HG02981 (cell line): Measurements from ENCODE around the gene PLCD1.
"Not testable (repeated sequence)": the region's sequence is repeated elsewhere in the genome, so short reads cannot be mapped to it uniquely, and the experiment has no call there.

Experiments used
- ATAC-seq: cut with Tn5 transposase; IDR thresholded peaks from one replicate; pipeline ENCODE4 v1.9.1; 2021; ENCODE audit warnings: mild to moderate bottlenecking, moderate library complexity; ENCODE audit not compliant: unreplicated experiment

The PLCD1 gene

GRCh38 chr3:38038447-38038911 is 9.0 kb upstream of the PLCD1 start:
- ATAC-seq: no peak

- no peak for ATAC-seq
Measured at GRCh38 chr3:38036906-38037305, 7.5 kb upstream of the PLCD1 start.

DNA sequence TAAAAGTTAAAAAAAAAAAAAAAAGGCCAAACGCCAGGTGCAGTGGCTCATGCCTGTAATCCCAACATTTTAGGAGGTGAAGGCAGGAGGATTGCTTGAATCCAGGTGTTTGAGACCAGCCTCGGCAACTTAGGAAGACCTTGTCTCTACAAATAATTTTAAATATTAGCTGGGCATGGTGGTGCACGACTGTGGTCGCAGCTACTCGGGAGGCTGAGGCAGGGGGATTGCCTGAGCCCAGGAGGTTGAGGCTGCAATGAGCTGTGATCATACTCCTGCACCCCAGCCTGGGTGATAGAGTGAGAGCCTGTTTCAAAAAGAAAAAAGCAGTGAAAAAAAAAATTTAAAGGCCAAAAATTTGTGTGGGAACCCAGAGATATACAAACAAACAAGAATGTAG is 6.8 kb upstream of the PLCD1 start:
- no peak for ATAC-seq

GRCh38 chr3:38034335-38034734 is 4.9 kb upstream of the PLCD1 start:
- not testable (repeated sequence) for ATAC-seq

DNA sequence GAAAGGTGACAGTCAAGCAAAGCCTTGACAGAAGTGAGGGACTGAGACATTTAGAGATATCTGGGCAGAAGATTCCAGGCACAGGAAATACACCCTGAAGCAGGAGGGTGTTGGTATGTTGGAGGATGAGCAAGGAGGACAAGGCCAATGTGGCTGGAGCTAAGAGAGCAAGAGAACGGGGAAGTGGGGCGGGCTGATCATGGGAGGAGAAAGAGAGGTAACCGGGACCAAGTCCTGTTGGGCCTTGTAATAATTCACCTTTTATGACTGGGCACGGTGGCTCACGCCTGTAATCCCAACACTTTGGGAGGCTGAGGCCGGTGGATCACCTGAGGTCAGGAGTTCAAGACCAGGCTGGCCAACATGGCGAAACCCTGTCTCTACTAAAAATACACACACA is 4.1 kb upstream of the PLCD1 start:
- not testable (repeated sequence) for ATAC-seq

DNA sequence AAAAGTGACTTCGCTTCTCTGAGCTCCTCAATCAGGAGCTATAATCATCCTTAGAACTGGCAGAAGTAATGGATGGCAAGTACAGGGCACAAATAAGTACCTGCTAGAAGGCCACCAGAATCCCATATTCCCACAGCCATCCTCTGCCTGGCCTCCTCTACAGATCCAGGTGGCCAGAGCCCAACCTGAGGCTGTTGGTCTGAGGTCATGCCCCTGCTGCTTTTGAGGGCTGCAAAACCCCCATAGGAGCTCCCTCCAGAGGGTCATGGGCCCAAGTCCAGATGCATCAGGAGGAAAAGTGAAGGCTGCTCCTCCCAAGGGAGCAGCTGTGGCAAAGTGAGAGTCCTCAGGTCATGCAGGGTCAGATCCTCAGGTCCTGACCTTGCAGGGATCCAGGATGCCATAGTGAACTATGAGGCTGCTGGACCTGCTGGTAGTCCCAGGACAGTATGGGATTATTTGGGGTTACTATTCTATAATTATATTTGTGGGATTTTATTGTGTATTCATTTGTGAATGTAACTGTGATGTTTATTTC is 3.0 kb upstream of the PLCD1 start:
- no peak for ATAC-seq

DNA sequence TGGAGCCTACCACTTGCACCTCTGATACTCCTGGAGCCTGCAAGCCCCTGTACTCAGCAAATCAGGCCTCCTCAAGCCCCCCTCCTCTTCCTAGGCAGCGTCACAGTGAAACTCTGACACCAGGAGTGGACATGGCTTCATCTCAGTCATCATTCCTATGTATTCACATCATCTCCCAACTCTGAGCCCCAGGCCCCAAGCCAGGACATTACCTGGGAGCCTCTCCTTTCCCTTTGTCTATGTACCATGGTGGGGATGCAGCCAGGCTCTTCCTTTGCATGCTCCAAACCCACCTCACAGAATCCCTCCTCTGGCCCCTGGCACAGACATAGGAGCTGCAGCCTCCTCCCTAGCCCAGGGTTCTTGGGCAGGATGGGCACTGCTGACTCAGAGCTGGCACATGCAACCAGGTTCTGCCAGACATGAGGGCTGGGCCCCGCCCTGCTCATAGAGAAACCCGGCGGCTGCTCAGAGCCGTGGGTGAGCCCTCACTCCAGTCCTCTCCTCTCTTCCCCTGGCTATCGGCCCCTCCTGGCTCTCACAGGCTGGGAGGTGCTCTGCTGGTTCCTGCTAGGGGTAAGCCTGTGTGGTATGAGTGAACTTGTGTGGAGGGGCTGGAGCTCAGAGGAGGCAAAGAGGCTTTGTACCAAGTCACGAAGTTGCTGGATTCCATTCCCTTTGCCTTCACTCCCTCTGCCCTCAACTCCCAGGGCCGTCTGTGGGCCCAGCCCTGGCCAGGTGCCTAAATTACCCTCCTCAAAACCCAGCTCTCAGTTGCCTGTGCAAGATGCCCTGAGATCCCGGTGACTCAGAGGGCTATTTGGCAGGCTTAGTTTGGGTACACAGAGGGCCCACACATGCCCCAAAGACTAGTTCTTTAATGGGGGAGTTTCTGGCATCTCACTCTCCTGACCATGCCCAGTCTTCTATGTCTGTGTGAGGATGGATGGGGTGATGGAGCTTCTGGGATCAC is 1.9 kb upstream of the PLCD1 start:
- ATAC-seq: no peak

- no peak for ATAC-seq
Measured at GRCh38 chr3:38030126-38031021, 932 bp upstream of the PLCD1 start.

DNA sequence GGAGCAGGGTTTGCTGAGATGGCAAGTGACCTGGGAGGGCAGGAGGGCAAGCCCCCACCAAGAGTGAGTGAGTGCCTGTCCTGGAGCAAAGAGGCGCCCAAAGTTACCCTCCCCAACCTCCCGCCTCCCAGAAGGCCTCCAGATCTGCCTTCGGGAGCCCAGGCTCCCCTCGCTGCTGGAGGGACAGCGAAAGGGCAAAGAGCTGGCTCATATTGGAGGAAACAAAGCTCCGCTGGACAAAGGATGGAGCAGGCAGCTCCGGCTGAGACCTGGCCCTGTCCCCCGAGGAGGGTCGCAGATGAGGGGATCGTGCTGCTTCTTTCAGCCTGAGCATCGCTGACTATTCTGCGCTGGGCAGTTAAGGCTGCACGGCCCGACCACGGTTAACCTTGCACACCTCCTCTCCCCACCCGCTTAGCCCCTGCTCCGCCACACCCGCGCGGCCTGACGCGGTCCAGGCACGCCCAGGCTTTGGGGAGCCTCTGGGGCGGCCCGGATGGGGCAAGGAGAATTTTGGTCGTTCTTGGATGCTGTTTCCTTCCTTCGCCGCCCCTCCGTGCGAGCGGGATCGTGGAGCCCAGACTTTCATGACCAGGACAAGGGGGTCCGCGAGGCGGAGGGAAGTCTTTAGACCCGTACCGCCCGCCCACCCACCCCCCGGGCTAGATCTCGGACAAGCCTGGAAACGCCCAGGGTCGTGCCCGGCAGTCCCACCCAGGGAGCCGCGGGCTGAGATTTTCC is 651 bp downstream of the PLCD1 start:
- no peak for ATAC-seq

DNA sequence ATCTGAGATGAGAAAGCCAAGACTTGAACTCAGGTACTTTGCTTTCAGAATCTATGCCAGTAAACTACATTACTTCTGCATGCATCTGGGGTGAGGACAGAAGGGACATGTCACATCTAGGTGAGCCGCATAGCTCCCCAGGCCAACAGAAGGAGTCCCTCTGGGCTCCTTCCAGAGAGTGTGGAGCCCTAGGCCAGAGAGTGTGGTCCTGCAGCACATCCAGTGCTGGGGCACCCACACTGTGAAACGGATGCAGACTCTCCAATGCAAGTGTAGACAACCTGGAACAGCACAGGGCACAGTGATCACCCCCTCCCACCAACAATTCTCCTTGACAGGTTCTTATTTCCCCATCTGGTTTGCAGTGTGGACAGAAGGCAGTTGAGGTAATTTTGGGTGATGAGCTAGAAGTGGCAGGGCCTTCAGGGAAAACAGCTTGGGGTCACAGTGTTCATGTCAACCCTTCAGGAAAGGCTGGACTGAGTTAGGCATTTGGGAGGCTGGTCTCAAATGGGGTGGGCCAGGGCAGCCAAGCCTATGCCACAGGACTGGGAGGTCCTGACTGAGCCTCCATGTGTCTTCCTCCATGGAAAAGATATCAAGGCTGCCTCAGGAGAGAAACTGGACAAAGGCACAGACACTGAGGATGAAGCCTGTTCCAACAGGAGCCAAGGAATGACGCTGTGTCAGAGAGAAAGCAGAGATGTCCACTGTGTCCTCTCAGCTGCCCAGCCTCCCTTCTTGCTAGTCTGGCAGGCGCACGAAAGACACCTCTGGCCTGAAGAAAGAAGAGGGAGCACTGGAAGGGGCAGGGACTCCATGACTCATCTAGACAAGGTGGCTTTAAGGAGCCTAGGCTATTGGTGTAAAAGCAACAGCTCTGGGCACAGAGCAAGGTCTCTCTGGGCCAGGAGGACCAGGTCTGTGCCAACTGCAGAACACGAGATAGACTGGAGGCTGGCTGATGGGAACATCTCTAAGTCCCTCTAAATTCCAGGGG is 1.7 kb downstream of the PLCD1 start:
- no peak for ATAC-seq

DNA sequence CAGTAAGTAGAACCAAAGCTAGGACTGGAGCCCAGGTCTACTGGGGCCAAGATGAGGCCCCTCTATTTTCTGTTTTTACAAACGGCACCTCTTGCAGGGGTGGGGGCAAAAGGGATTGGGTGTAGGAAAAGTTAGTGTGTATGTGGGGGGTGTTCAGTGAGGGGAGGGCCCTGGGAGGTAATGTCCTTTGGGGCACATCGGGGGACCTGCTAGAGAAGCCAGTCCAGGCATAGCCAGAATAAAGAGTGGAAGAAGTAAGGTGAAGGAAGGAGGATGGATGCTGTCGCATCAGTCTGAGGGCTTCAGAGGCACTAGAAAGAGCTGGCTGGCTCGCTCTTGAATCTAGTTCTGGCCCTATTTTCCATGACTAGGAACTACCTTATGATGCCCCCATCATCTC is 2.6 kb downstream of the PLCD1 start:
- ATAC-seq: no peak

- ATAC-seq: no peak
Measured at GRCh38 chr3:38022896-38023709, 6.3 kb downstream of the PLCD1 start.

GRCh38 chr3:38022301-38022700 is 7.1 kb downstream of the PLCD1 start:
- no peak for ATAC-seq

DNA sequence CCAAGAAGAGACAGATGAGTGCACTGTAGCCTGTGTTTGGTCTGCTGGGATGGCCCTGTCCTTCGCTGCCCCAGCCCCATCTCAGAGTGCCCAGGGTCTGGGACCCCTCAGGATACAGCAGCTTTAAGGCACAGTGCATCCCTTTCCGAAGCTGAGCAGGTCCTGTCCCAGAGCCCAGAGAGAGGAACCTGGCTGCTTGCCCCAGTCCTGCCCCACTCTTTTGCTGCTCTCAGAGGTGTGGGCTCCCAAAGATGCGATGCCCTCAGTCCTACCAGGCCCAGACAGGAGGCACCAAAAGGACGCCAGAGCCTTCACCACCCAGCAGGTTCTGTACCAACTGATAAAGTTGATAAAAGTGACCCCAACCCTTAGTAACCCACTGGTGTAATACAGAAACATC is 8.2 kb downstream of the PLCD1 start:
- no peak for ATAC-seq

DNA sequence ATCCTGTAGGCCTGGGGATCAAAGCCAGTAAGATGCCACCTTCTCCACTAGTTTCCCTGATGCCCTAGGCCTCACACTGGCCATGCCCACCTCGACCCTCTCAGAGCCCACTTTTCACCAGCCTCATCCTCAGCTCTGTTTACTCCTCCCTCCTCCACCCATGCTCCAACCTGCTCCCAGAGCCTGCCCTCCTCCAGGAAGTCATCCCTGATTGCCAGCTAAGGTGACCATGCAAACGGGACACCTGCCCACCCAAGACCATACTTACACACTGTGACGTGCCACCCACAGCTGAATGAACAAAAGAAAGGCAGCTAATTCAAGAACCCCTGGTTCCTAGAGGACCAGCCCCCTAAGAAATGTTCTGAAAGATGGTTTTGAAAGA is 9.1 kb downstream of the PLCD1 start:
- ATAC-seq: no peak

GRCh38 chr3:38019658-38020341 is 9.6 kb downstream of the PLCD1 start:
- no peak for ATAC-seq

DNA sequence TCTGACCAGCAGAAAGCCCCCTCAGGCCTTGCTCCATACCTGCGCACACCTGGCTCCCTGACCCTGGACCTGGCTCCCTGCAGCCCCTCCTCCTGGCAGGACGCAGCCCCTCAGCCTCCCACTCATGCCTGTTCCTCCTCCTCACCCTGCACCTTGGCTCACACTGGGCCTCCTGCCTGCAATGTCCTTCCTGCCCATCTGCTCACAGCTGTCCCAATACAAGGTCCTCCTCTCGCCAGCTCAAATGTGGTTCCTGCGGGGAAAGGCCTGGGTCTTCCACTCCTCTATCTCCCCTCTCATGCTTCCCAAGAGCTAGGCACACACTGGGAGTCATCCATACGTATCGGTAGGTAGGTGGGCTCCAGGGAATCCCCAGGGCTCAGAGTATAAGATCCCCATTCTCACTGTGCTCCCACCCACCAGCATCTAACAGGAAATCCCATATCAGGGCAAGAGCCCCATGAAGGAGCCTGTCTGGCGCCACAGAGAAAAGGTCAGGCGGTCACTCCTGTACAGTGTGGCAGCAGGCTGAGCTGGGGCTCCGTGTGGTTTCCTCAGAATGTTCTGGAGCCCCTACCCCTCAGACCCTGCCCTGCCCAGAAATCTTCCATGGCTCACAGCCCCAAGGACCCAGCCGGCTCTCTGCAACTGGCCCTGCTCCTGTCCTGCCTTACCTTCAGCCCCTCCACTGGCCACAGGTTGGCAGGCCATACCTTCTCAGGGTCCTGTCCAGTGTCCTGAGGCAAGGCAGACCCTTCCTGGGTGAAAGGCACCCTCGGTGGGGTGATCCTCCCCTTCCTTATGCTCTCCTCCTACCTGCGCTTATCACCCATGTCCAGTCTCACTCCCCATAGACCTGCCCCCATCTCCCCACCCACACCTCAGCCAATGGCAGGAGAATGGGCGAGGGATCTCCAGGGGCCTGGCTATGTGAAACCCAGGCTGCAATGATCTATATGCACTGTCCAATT is 10.9 kb downstream of the PLCD1 start:
- ATAC-seq: no peak
